Activated naive CD4-positive, alpha-beta T cell treated with anti-CD3 and anti-CD28 coated beads, Interleukin-2, amount 50 U/mL, for 72 hours (primary cell): ENCODE results near the gene ADCY5. TPM values are rescaled to one million over a fixed set of nuclear protein-coding genes. Genes with fewer than 3 reads are reported as not detected.
A peak's percentile ranks its signal among the peaks of the same experiment; 100 is the strongest.
"Not testable (repeated sequence)": the region's sequence is repeated elsewhere in the genome, so short reads cannot be mapped to it uniquely, and the experiment has no call there.

Experiments used
- ATAC-seq, 2 donors: fragments of 150-1000 bp; cut with Tn5 transposase; 2 replicates each; pipeline ENCODE4 v1.10.0; 2021; ENCODE audit warnings: mild to moderate bottlenecking in 2 of 2, moderate library complexity in 2 of 2
- DNase-seq, 2 donors: peaks; one replicate each; pipeline ENCODE4 v3.0.0; 2021 to 2022; ENCODE audit warnings: low spot score in 2 of 2
- H3K27ac Mint-ChIP-seq, 2 donors: one replicate each; pipeline ENCODE4 v1.8.0; 2022; ENCODE audit warnings: mild to moderate bottlenecking in 2 of 2, mixed read lengths in 2 of 2
- H3K36me3 Mint-ChIP-seq, 2 donors: one replicate each; pipeline ENCODE4 v1.8.0; 2022; ENCODE audit warnings: mixed read lengths in 2 of 2
- H3K9me3 Mint-ChIP-seq, 2 donors: one replicate each; pipeline ENCODE4 v1.8.0; 2022; ENCODE audit warnings: mixed read lengths in 2 of 2
- total RNA-seq, 2 donors: library from RNA; stranded (reverse); gene quantifications; one replicate each; pipeline ENCODE4 v1.2.3, GENCODE V29; 2022

The ADCY5 gene
- total RNA-seq, 2 donors from 2014 or later = not detected

GRCh38 chr3:123246866-123247265 is 202.0 kb downstream of the ADCY5 start:
- DNase-seq (no peak), ATAC-seq (no peak)
- H3K36me3 Mint-ChIP-seq = peaks cover 0 to 9% of the 10 kb centered on the region in 2 donors
- no peaks in the 10 kb centered on the region for H3K9me3 Mint-ChIP-seq
- H3K27ac Mint-ChIP-seq = peak overlapping the region in 1 of 2 donors; percentile 10

GRCh38 chr3:123244128-123244527 is 204.8 kb downstream of the ADCY5 start:
- Mint-ChIP-seq H3K36me3 (peaks cover 12 to 14% of the 10 kb centered on the region in 2 donors), H3K27ac (no peak overlapping the region), H3K9me3 (no peaks in the 10 kb centered on the region)
- ATAC-seq = no peak
- DNase-seq = no peak

GRCh38 chr3:123239756-123240155 is 209.1 kb downstream of the ADCY5 start:
- no peaks in the 10 kb centered on the region for H3K9me3 Mint-ChIP-seq
- no peak for DNase-seq
- no peak for ATAC-seq
- peaks cover 8 to 16% of the 10 kb centered on the region in 2 donors for H3K36me3 Mint-ChIP-seq
- H3K27ac Mint-ChIP-seq = no peak overlapping the region

GRCh38 chr3:123239186-123239585 is 209.7 kb downstream of the ADCY5 start:
- not testable (repeated sequence) for H3K9me3 Mint-ChIP-seq

GRCh38 chr3:123236902-123237301 is 212.0 kb downstream of the ADCY5 start:
- ATAC-seq (no peak), DNase-seq (no peak)
- Mint-ChIP-seq H3K9me3 (no peaks in the 10 kb centered on the region), H3K27ac (no peak overlapping the region), H3K36me3 (peaks cover 8 to 16% of the 10 kb centered on the region in 2 donors)

More at GRCh38 chr3:123239186-123239585, 209.7 kb downstream of the ADCY5 start:
- not testable (repeated sequence) for H3K27ac Mint-ChIP-seq, DNase-seq, ATAC-seq
- H3K36me3 Mint-ChIP-seq = peaks cover 8 to 16% of the 10 kb centered on the region in 2 donors

Other genes starting within 250 kb of the ADCY5 start
- gene SEC22A, start 247.1 kb downstream of the ADCY5 start, total RNA-seq = 10 to 100 TPM; 16.8 to 18.3 TPM
- gene HACD2, start 136.0 kb upstream of the ADCY5 start, total RNA-seq = 10 to 100 TPM; 21.7 to 25.5 TPM